H9 (cell line): ENCODE measurements around the gene GYPB. TPM values are rescaled to one million over a fixed set of nuclear protein-coding genes. Genes with fewer than 3 reads are reported as not detected.
"Not testable (repeated sequence)": the region's sequence is repeated elsewhere in the genome, so short reads cannot be mapped to it uniquely, and the experiment has no call there.

ENCODE experiments used
- DNase-seq: peaks from one replicate; pipeline ENCODE4 v3.0.0-alpha.2; 2017
- H2AFZ ChIP-seq: one replicate; pipeline ENCODE4 v1.6.1; 2013; ENCODE audit warnings: mild to moderate bottlenecking, low read length, control low read depth, moderate library complexity
- H2AK5ac ChIP-seq: 2 replicates; pipeline ENCODE4 v1.6.1; 2013; ENCODE audit warnings: low read length, control low read depth, mixed read lengths; ENCODE audit not compliant: insufficient read length
- H2BK120ac ChIP-seq: one replicate; pipeline ENCODE4 v1.6.1; 2013; ENCODE audit warnings: low read depth, mild to moderate bottlenecking, low read length, control low read depth, inconsistent platforms; ENCODE audit not compliant: poor library complexity, severe bottlenecking
- H2BK12ac ChIP-seq: 2 replicates; pipeline ENCODE4 v1.6.1; 2013; ENCODE audit warnings: low read length, control low read depth, mixed read lengths, low read depth; ENCODE audit not compliant: insufficient read length
- H2BK15ac ChIP-seq: 2 replicates; pipeline ENCODE4 v1.6.1; 2013; ENCODE audit warnings: low read depth, low read length, control low read depth
- H2BK20ac ChIP-seq: one replicate; pipeline ENCODE4 v1.6.1; 2013; ENCODE audit warnings: low read depth, mild to moderate bottlenecking, low read length, control low read depth, inconsistent platforms; ENCODE audit not compliant: poor library complexity, severe bottlenecking
- H2BK5ac ChIP-seq: 2 replicates; pipeline ENCODE4 v1.6.1; 2013; ENCODE audit warnings: low read length, control low read depth, mixed read lengths; ENCODE audit not compliant: insufficient read length
- H3K14ac ChIP-seq: 2 replicates; pipeline ENCODE4 v1.6.1; 2013; ENCODE audit warnings: low read length, control low read depth; ENCODE audit not compliant: insufficient read depth
- H3K18ac ChIP-seq: 2 replicates; pipeline ENCODE4 v1.6.1; 2013; ENCODE audit warnings: low read depth, mild to moderate bottlenecking, mixed read lengths, low read length, control low read depth; ENCODE audit not compliant: insufficient read length
- H3K23ac ChIP-seq: 2 replicates; pipeline ENCODE4 v1.6.1; 2013; ENCODE audit warnings: low read length, control low read depth, mixed read lengths, low read depth; ENCODE audit not compliant: insufficient read length
- H3K23me2 ChIP-seq: 2 replicates; pipeline ENCODE4 v1.6.1; 2013; ENCODE audit warnings: low read depth, mild to moderate bottlenecking, mixed read lengths, low read length, control low read depth; ENCODE audit not compliant: insufficient read length, poor library complexity, severe bottlenecking
- H3K27ac ChIP-seq: 2 replicates; pipeline ENCODE4 v1.5.1; 2013; ENCODE audit warnings: low read length, control low read depth, mixed read lengths, low read depth; ENCODE audit not compliant: insufficient read length
- H3K27me3 ChIP-seq: 2 replicates; pipeline ENCODE4 v1.6.1; 2013; ENCODE audit warnings: low read length, control low read depth, inconsistent platforms; ENCODE audit not compliant: insufficient read depth
- H3K4ac ChIP-seq: 2 replicates; pipeline ENCODE4 v1.6.1; 2013; ENCODE audit warnings: low read depth, mild to moderate bottlenecking, control low read depth, inconsistent platforms, low read length, moderate library complexity
- H3K4me1 ChIP-seq: 2 replicates; pipeline ENCODE4 v1.6.1; 2013; ENCODE audit warnings: low read length, control low read depth, inconsistent platforms; ENCODE audit not compliant: insufficient read depth
- H3K4me2 ChIP-seq: 2 replicates; pipeline ENCODE4 v1.6.1; 2013; ENCODE audit warnings: low read length, control low read depth, mixed read lengths; ENCODE audit not compliant: insufficient read length, insufficient read depth
- H3K56ac ChIP-seq: 2 replicates; pipeline ENCODE4 v1.6.1; 2013; ENCODE audit warnings: low read depth, mild to moderate bottlenecking, mixed read lengths, low read length, control low read depth; ENCODE audit not compliant: insufficient read length
- H3K79me1 ChIP-seq: 2 replicates; pipeline ENCODE4 v1.6.1; 2013; ENCODE audit warnings: low read depth, mild to moderate bottlenecking, moderate library complexity, low read length, control low read depth, inconsistent platforms; ENCODE audit not compliant: insufficient read depth, poor library complexity, severe bottlenecking
- H3K79me2 ChIP-seq: 2 replicates; pipeline ENCODE4 v1.6.1; 2013; ENCODE audit warnings: low read length, control low read depth, inconsistent platforms; ENCODE audit not compliant: insufficient read depth
- H3K9ac ChIP-seq: 2 replicates; pipeline ENCODE4 v1.6.1; 2013; ENCODE audit warnings: low read length, control low read depth, mixed read lengths; ENCODE audit not compliant: insufficient read length; ENCODE audit errors: extremely low read depth
- H3K9me3 ChIP-seq: one replicate; pipeline ENCODE4 v1.6.1; 2013; ENCODE audit warnings: low read depth, low read length, inconsistent platforms; ENCODE audit not compliant: control insufficient read depth
- H3T11ph ChIP-seq: one replicate; pipeline ENCODE4 v1.6.1; 2013; ENCODE audit warnings: mild to moderate bottlenecking, low read length, control low read depth, inconsistent platforms
- H4K20me1 ChIP-seq: one replicate; pipeline ENCODE4 v1.6.1; 2013; ENCODE audit not compliant: control insufficient read depth, insufficient read length, insufficient read depth
- H4K5ac ChIP-seq: 2 replicates; pipeline ENCODE4 v1.6.1; 2013; ENCODE audit warnings: low read depth, mild to moderate bottlenecking, mixed read lengths, low read length, control low read depth; ENCODE audit not compliant: insufficient read length
- H4K8ac ChIP-seq: replicated peaks from 2 replicates; pipeline ENCODE4 v1.6.1; 2013; ENCODE audit warnings: low read length, control low read depth, mixed read lengths, low read depth; ENCODE audit not compliant: insufficient read length
- H4K91ac ChIP-seq: 2 replicates; pipeline ENCODE4 v1.6.1; 2013; ENCODE audit warnings: low read depth, mild to moderate bottlenecking, moderate library complexity, mixed read lengths, low read length, control low read depth; ENCODE audit not compliant: insufficient read length
- H3K27ac Mint-ChIP-seq, 3 experiments: 2 replicates in 2 of 3; 3 replicates in 1 of 3; pipeline ENCODE4 v1.8.0; 2020 to 2021; ENCODE audit warnings: mixed read lengths in 3 of 3, mild to moderate bottlenecking in 1 of 3, moderate library complexity in 1 of 3
- H3K27me3 Mint-ChIP-seq: 2 replicates; pipeline ENCODE4 v1.8.0; 2021; ENCODE audit warnings: low read depth, mild to moderate bottlenecking, moderate library complexity, mixed read lengths
- H3K36me3 Mint-ChIP-seq, 3 experiments: 2 replicates in 2 of 3; 3 replicates in 1 of 3; pipeline ENCODE4 v1.8.0; 2020 to 2021; ENCODE audit warnings: low read depth in 3 of 3, mixed read lengths in 3 of 3; ENCODE audit not compliant: insufficient read depth in 1 of 3
- H3K4me1 Mint-ChIP-seq, 2 experiments: 2 replicates each; pipeline ENCODE4 v1.8.0; 2020; ENCODE audit warnings: mixed read lengths in 2 of 2
- H3K4me3 Mint-ChIP-seq, 2 experiments: 2 replicates in 1 of 2; 3 replicates in 1 of 2; pipeline ENCODE4 v1.8.0; 2020 to 2021; ENCODE audit warnings: mild to moderate bottlenecking in 2 of 2, mixed read lengths in 2 of 2, moderate library complexity in 1 of 2
- H3K9me3 Mint-ChIP-seq, 2 experiments: 2 replicates in 1 of 2; 3 replicates in 1 of 2; pipeline ENCODE4 v1.8.0; 2020; ENCODE audit warnings: mild to moderate bottlenecking in 2 of 2, mixed read lengths in 2 of 2, moderate library complexity in 1 of 2
- WGBS: extraction: QIAGEN DNeasy Blood & Tissue Kit; methylation state at CpG from one replicate; pipeline ENCODE4 v1.1.7; 2013; ENCODE audit warnings: missing lambda C conversion rate, low lambda C conversion rate, mixed read lengths; ENCODE audit not compliant: insufficient read length; ENCODE audit errors: extremely low coverage; 5-methylcytosine and 5-hydroxymethylcytosine counted together
- total RNA-seq: library from RNA; stranded (reverse); gene quantifications from 2 replicates; pipeline ENCODE4 v1.2.1, GENCODE V29; 2021

The GYPB gene
- total RNA-seq, 1 experiment from 2014 or later, result not detected

GRCh38 chr4:144017271-144017670 is 1.9 kb downstream of the GYPB start:
- H2BK5ac ChIP-seq, H3K9ac ChIP-seq, H3K4ac ChIP-seq, H4K5ac ChIP-seq, H3K79me1 ChIP-seq, H3K4me3 Mint-ChIP-seq, H3K27me3 Mint-ChIP-seq, H3K14ac ChIP-seq, H2AK5ac ChIP-seq, DNase-seq, H2BK20ac ChIP-seq, H2BK15ac ChIP-seq, H3K4me1 ChIP-seq, H3K23ac ChIP-seq, H3K79me2 ChIP-seq, H3K23me2 ChIP-seq, H3K27ac Mint-ChIP-seq, H3K4me2 ChIP-seq, H3K27me3 ChIP-seq, H3T11ph ChIP-seq, H3K27ac ChIP-seq, H4K20me1 ChIP-seq, H4K91ac ChIP-seq, H3K56ac ChIP-seq, H3K18ac ChIP-seq, H2BK120ac ChIP-seq, H4K8ac ChIP-seq, H2AFZ ChIP-seq, H2BK12ac ChIP-seq, H3K36me3 Mint-ChIP-seq, H3K4me1 Mint-ChIP-seq, H3K9me3 ChIP-seq, H3K9me3 Mint-ChIP-seq: not testable (repeated sequence)
- WGBS, result no CpG with 5 or more reads among the region's 4 CpGs

- H3K9me3 Mint-ChIP-seq, H3K4ac ChIP-seq, H4K91ac ChIP-seq, H3K9me3 ChIP-seq, H2AFZ ChIP-seq, H2BK5ac ChIP-seq, H3K4me2 ChIP-seq, H3K14ac ChIP-seq, H3K23ac ChIP-seq, H3K36me3 Mint-ChIP-seq, H3K4me1 Mint-ChIP-seq, H3K27ac ChIP-seq, H2BK20ac ChIP-seq, H3K27ac Mint-ChIP-seq, H3K9ac ChIP-seq, H2BK15ac ChIP-seq, H2AK5ac ChIP-seq, H3K79me1 ChIP-seq, H3K4me1 ChIP-seq, H3K18ac ChIP-seq, H4K5ac ChIP-seq, H3T11ph ChIP-seq, H3K56ac ChIP-seq, H2BK12ac ChIP-seq, H3K27me3 ChIP-seq, H3K27me3 Mint-ChIP-seq, H3K23me2 ChIP-seq, H4K8ac ChIP-seq, H3K4me3 Mint-ChIP-seq, DNase-seq, H2BK120ac ChIP-seq, H3K79me2 ChIP-seq, H4K20me1 ChIP-seq: not testable (repeated sequence)
- no CpG with 5 or more reads among the region's 2 CpGs for WGBS
Measured at GRCh38 chr4:144016057-144016605, 3.0 kb downstream of the GYPB start.
